Smooth muscle cell (in vitro differentiated cells): ENCODE data around the gene ATG7. TPM values are rescaled to one million over a fixed set of nuclear protein-coding genes. Genes with fewer than 3 reads are reported as not detected.

Source experiments
- DNase-seq: peaks from one replicate; lab custom pipeline; 2025; ENCODE audit not compliant: unreplicated experiment; lab: John Stamatoyannopoulos, UW
- H2AFZ ChIP-seq: fragments of 200-600 bp; sonication (generic); 2 replicates; pipeline ENCODE4 v1.6.0; 2016; ENCODE audit warnings: antibody characterized with exemption, low read depth, mild to moderate bottlenecking
- H3F3A ChIP-seq: fragments of 200-600 bp; sonication (generic); 2 replicates; pipeline ENCODE4 v1.6.0; 2017; ENCODE audit warnings: antibody characterized with exemption, low read depth
- H3K27ac ChIP-seq: fragments of 200-600 bp; sonication (generic); 2 replicates; pipeline ENCODE4 v1.5.1; 2016; ENCODE audit warnings: low read depth, mild to moderate bottlenecking
- H3K27me3 ChIP-seq: fragments of 200-600 bp; sonication (generic); 2 replicates; pipeline ENCODE4 v1.6.1; 2016; ENCODE audit warnings: low read depth, mild to moderate bottlenecking
- H3K36me3 ChIP-seq: fragments of 200-600 bp; sonication (generic); 2 replicates; pipeline ENCODE4 v1.5.1; 2016; ENCODE audit warnings: low read depth
- H3K4me1 ChIP-seq: fragments of 200-600 bp; sonication (generic); 2 replicates; pipeline ENCODE4 v1.5.1; 2016; ENCODE audit warnings: low read depth
- H3K4me2 ChIP-seq: fragments of 200-600 bp; sonication (generic); 2 replicates; pipeline ENCODE4 v1.6.0; 2016; ENCODE audit warnings: mild to moderate bottlenecking
- H3K4me3 ChIP-seq: fragments of 200-600 bp; sonication (generic); 2 replicates; pipeline ENCODE4 v1.5.1; 2016; ENCODE audit warnings: mild to moderate bottlenecking
- H3K79me2 ChIP-seq: fragments of 200-600 bp; sonication (generic); 2 replicates; pipeline ENCODE4 v1.6.0; 2016; ENCODE audit warnings: low read depth, mild to moderate bottlenecking
- H3K9ac ChIP-seq: fragments of 200-600 bp; sonication (generic); 2 replicates; pipeline ENCODE4 v1.6.0; 2016; ENCODE audit warnings: low read depth
- H3K9me3 ChIP-seq: fragments of 200-600 bp; sonication (generic); replicated peaks from 2 replicates; pipeline ENCODE4 v1.5.1; 2016; ENCODE audit warnings: low read depth
- H4K20me1 ChIP-seq: fragments of 200-600 bp; sonication (generic); 2 replicates; pipeline ENCODE4 v1.6.0; 2016; ENCODE audit warnings: low read depth
- WGBS: methylation state at CpG from one replicate; pipeline ENCODE4 v1.1.7; 2016; ENCODE audit warnings: low lambda C conversion rate; 5-methylcytosine and 5-hydroxymethylcytosine counted together
- polyA plus RNA-seq: library from polyadenylated mRNA; unstranded; fragments of >200 nt; fragmentation: Nextera tagmentation; extraction: Ambion mirVana; gene quantifications from 2 replicates; pipeline ENCODE4 v1.2.1, GENCODE V29; 2016
- total RNA-seq: library from RNA; depleted of rRNA; stranded (reverse); fragments of >200 nt; gene quantifications from 2 replicates; pipeline ENCODE4 v1.2.3, GENCODE V29; 2014
- TF ChIP-seq, protein P1 (sequence below): fragments of 200-600 bp; sonication (generic); IDR thresholded peaks from 2 replicates; pipeline ENCODE4 v1.5.1; 2017; ENCODE audit warnings: borderline replicate concordance, mild to moderate bottlenecking, antibody characterized with exemption; ENCODE audit not compliant: insufficient read depth, poor library complexity, severe bottlenecking

The ATG7 gene
- total and polyA plus RNA-seq, 2 experiments from 2014 or later, result 19.4 to 40.3 TPM

DNA sequence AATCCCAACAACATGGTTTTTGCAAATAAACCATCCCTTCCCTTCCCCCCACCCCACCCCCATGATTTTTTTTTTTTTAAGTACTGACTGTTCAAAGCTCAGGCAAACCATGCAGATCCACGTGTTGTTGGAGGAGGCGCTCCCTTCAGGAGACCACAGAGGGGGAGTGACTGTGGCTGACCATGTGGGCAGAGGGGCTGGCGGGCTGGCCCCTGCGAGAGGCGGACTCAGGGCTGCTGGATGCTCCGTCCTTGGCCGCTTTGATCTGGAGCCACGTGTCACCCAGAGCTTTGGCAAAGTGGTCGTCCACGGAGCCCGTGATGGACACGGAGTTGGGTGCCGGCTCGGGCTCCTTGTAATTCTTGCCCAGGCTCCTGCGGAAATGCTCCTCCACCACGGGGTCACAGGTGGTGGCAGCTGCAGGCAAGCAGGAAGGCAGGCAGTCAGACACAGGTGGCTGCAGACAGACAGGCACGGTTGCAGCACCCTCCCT lies 286.3 kb downstream of the ATG7 start:
- H3K9me3 ChIP-seq, result no peaks in the 10 kb centered on the region
- H3K9ac ChIP-seq, result peak overlapping the region; percentile 62
- H3K4me2 ChIP-seq, result peak overlapping the region; percentile 27
- DNase-seq, result no peak
- TF ChIP-seq, protein P1, sequence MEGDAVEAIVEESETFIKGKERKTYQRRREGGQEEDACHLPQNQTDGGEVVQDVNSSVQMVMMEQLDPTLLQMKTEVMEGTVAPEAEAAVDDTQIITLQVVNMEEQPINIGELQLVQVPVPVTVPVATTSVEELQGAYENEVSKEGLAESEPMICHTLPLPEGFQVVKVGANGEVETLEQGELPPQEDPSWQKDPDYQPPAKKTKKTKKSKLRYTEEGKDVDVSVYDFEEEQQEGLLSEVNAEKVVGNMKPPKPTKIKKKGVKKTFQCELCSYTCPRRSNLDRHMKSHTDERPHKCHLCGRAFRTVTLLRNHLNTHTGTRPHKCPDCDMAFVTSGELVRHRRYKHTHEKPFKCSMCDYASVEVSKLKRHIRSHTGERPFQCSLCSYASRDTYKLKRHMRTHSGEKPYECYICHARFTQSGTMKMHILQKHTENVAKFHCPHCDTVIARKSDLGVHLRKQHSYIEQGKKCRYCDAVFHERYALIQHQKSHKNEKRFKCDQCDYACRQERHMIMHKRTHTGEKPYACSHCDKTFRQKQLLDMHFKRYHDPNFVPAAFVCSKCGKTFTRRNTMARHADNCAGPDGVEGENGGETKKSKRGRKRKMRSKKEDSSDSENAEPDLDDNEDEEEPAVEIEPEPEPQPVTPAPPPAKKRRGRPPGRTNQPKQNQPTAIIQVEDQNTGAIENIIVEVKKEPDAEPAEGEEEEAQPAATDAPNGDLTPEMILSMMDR, result no peak
- peaks cover 50% of the 10 kb centered on the region for H3F3A ChIP-seq
- no peak overlapping the region for H2AFZ ChIP-seq
- H4K20me1 ChIP-seq, result peaks cover 84% of the 10 kb centered on the region
- no peaks in the 10 kb centered on the region for H3K27me3 ChIP-seq
- 84% methylated on average over 17 of the region's 17 CpGs for WGBS
- H3K4me3 ChIP-seq, result no peak overlapping the region
- H3K79me2 ChIP-seq, result peaks cover 64% of the 10 kb centered on the region
- peak overlapping the region; percentile 92 for H3K27ac ChIP-seq
- peaks cover 17% of the 10 kb centered on the region for H3K4me1 ChIP-seq
- H3K36me3 ChIP-seq, result no peaks in the 10 kb centered on the region

DNA sequence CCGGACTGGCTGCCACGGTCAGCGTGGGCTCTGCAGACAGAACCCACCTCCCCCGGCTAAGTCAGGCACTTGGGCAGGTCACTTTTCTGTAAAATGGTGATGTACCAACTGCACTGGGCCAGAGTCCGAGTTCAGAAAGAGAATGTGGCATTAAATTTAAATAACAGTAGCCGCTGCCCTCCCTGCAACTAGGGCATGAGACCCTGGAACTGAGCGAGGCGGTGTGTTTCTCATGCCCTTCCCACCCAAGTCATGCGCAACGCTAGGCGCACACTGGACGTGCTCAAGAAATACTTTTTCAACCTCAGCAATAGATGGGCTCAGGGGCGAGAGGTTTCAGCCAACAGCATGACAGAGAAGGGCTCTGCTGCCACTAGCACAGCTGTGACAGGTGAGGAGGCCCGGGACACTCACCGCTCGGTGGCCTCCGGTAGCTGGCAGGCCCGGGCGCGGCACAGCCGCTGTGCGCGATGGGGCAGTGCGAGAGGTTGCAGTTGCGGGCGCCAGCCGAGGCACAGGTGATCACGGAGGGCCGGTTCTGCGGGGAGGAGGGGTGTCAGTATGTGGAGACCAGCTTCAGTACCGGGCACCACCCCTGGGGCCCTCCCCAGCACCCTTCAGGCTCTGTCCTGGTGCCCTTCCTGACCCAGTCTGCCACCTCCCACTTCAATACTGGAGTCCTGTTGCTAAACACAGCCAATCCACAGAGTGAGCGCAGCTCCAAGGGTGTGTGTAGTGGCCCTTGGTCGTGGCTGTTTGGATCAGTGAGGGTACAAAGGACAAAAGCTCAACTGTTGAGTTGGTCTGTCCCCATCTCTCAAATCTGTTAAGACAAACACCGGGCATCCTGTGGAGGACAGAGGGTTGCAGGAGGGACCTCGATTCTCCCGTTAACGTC lies 287.0 kb downstream of the ATG7 start:
- Histone ChIP-seq H3K4me2 (no peak overlapping the region), H3K27ac (peak overlapping the region; percentile 92), H3K27me3 (no peaks in the 10 kb centered on the region), H2AFZ (no peak overlapping the region), H3K9me3 (no peaks in the 10 kb centered on the region), H3K4me1 (peaks cover 17% of the 10 kb centered on the region), H3K4me3 (no peak overlapping the region), H3K79me2 (peaks cover 71% of the 10 kb centered on the region), H3K9ac (no peak overlapping the region), H3F3A (peaks cover 50% of the 10 kb centered on the region), H3K36me3 (no peaks in the 10 kb centered on the region), H4K20me1 (peaks cover 86% of the 10 kb centered on the region)
- WGBS, result 94% methylated on average over 37 of the region's 37 CpGs
- TF ChIP-seq, protein P1, result no peak
- DNase-seq, result no peak

DNA sequence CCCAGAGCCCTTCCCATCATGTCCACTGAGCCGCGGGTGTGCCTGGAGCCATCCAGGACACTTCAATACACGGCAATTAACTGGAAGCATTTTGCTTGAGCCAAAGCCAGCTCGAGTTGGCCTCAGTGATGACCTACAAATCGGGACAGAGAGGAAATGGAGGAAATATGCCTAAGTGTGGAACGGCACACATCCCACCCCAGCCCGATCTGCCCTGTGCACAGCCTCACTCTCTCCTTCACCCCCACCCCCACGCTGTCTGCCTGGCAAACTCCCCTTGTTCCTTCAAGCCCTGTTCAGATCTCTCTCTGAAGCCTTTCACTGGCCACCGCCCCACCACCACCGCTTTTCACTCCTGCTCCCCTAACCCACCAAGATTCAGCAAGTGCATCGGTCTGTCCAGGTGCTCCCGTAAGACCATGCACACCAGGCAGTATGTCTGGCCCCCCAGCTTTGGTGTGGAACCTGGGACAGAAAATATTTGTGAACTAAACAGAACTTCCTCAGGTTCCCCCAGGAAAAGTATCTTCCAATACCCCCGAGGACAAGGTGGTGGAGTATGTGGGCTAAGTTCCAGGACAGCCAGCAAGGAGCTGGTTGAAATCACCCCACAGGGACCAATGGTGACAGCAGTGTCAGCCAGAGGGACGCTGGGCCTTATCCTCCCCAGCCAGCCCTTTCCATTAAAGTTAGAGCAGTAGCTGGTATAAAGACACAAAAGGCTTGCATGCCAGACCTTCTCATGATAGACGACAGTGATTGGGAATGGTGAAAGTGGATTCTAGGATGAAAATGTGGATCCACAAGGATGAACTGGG lies 287.8 kb downstream of the ATG7 start:
- 86% methylated on average over 15 of the region's 15 CpGs for WGBS
- H3K27ac ChIP-seq, result peak overlapping the region; percentile 92
- DNase-seq, result no peak

More for the DNA sequence above, 287.8 kb downstream of the ATG7 start:
- Histone ChIP-seq H3K9ac (no peak overlapping the region), H3K36me3 (no peaks in the 10 kb centered on the region), H3F3A (peaks cover 50% of the 10 kb centered on the region), H2AFZ (no peak overlapping the region), H3K9me3 (no peaks in the 10 kb centered on the region), H3K4me2 (no peak overlapping the region), H3K79me2 (peaks cover 77% of the 10 kb centered on the region), H3K27me3 (no peaks in the 10 kb centered on the region), H4K20me1 (peaks cover 90% of the 10 kb centered on the region), H3K4me3 (no peak overlapping the region), H3K4me1 (peaks cover 17% of the 10 kb centered on the region)
- TF ChIP-seq, protein P1, result no peak
